CD1c-positive myeloid dendritic cell (primary cell): Measurements from ENCODE around the gene PDCD1.

ENCODE experiments used
- DNase-seq: peaks from one replicate; pipeline ENCODE4 v3.0.0-alpha.2; 2016; ENCODE audit errors: extremely low spot score

The PDCD1 gene

DNA sequence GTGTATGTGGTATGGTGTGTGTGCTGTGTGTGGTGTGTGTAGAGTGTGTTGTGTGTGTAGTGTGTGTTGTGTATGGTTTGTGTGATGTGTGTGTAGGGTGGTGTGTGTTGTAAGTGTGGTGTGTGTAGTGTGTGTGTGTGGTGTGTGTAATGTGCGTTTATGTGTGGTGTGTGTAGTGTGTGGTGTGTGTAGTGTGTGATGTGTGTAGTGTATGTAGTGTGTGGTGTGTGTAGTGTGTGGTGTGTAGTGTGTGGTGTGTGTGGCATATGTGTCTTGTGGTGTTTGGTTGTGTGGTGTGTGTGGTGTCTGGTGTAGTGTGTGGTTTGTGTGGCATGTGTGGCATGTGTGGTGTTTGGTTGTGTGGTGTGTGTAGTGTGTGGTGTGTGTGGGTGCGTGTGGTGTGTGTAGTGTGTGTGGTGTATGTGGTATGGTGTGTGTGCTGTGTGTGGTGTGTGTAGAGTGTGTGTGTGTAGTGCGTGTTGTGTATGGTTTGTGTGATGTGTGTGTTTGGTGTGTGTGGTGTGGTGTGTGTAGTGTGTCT, 6.8 kb upstream of the PDCD1 start:
- no peak for DNase-seq

DNA sequence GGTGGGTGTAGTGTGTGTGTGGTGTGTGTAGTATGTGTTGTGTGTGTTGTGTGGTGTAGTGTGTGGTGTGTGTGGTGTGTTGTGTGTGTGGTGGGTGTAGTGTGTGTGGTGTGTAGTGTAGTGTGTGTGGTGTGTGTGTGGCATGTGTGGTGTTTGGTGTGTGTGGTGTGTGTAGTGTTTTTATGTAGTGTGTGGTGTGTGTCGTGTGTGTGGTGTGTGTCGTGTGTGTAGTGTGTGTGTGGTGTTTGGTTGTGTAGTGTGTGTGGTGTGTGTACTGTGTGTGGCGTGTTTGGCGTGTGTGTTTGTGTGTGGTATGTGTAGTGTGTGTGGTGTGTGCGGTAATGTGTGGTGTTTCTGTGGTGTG, 6.1 kb upstream of the PDCD1 start:
- no peak for DNase-seq

DNA sequence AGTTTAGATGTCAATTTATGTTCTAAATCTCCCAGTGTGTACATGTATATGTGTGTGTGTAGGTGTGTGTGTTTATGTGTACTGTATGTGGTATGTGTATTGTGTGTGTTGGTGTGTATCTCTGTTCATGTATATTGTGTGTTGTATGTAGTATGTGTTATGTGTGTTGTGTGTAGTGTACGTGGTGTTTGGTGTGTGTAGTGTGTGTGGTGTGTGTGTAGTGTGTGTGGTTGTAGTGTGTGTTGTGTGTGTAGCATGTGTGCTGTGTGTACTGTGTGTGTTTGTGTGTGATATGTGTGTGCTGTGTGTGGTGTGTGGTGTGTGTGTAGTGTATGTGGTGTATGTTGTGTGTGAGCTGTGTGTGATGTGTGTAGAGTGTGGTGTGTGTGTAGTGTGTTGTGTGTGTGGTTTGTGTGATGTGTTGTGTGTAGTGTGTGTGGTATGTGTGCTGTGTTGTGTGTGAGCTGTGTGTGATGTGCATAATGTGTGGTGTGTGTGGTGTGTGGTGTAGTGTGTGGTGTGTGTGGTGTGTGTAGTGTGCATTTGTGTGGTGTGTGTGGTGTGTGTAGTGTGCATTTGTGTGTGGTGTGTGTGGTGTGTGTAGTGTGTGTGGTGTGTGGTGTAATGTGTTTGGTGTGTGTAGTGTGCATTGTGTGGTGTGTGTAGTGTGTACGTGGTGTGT, 5.6 kb upstream of the PDCD1 start:
- DNase-seq, result no peak

DNA sequence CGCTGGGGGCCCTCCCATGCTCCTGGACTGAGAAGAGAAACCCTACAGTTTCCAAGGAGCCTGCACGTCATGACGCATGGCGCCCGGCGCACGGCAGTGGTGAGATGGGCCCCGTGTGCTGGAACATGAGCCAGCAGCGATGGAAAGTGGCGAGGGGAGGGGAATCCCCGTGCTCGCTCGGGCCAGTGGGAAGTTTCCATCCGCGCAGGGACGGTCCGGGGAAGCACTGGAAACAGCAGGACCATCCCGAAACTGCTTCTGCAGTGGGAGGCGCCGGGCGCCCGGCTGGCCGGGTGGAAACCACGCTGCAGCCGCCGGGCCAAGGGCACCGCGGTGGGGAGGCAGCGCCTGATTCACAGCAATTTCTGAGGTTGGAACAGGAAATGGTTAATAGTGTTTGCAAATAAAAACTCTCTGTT, 4.9 kb upstream of the PDCD1 start:
- peak; percentile 61 for DNase-seq

DNA sequence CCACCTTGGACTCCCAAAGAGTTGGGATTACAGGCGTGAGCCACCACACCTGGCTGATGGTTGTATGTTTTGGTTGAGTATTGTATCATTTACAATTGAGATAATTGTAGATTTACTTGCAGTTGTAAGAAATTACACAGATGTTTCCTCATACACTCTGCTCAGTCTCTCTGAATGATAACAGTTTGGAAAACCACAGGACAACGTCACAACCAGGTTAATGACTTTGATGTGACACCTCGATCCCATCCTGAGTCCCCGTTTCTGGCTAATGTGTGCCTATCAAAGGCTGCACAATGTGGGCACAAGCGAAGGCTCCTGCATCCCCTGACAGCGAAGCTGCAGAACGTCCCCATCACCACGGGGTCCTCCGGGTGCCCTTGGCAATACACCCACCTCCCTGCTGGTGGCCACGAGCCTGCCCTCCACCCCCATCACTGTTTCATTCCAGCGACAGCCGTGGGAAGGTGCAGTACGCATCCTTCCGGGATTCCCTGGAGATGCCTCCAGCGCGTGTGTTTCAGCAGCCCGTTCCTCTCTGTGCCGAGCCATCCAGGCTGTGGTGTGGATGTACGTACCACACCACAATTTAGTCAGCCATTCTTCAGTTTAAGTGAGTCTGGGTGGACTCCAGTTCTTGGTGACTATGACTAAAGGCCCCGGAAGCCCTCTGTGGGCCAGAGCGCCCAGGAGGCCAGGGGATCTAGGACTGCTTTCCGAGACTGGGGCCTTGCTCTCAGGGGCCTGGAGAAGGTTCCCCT, 4.3 kb upstream of the PDCD1 start:
- no peak for DNase-seq

DNA sequence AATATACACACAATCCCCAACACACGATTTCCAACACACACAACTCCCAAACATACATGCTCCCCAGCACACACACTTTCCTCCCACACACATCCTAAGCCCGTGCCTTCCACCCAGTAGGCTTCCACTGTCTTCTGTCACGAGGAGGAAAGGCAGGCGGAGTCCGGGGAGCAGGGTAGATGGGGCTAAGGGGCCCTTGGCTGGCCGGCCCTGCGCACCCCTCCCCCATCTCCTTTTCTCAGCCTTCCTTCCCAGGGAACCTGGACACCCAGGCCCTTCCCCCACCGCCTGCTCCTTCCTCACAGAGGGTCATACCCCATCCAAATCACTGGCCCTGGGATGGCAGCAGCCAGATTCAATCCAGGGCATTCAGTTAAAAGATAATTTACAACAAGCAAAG, 3.4 kb upstream of the PDCD1 start:
- no peak for DNase-seq

DNA sequence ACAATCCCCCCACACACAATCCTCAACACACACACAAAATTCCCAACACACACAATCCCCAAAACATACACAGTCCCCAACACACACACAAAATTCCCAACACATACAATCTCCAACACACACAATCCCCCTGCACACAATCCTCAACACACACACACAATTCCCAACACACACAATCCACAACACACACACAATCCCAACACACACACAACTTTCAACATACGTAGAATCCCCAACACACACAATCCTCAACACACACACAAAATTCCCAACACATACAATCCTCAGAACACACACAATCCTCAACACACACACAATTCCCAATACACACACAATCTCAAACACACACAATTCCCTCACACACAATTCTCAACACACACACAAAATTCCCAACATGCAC, 2.6 kb upstream of the PDCD1 start:
- no peak for DNase-seq

DNA sequence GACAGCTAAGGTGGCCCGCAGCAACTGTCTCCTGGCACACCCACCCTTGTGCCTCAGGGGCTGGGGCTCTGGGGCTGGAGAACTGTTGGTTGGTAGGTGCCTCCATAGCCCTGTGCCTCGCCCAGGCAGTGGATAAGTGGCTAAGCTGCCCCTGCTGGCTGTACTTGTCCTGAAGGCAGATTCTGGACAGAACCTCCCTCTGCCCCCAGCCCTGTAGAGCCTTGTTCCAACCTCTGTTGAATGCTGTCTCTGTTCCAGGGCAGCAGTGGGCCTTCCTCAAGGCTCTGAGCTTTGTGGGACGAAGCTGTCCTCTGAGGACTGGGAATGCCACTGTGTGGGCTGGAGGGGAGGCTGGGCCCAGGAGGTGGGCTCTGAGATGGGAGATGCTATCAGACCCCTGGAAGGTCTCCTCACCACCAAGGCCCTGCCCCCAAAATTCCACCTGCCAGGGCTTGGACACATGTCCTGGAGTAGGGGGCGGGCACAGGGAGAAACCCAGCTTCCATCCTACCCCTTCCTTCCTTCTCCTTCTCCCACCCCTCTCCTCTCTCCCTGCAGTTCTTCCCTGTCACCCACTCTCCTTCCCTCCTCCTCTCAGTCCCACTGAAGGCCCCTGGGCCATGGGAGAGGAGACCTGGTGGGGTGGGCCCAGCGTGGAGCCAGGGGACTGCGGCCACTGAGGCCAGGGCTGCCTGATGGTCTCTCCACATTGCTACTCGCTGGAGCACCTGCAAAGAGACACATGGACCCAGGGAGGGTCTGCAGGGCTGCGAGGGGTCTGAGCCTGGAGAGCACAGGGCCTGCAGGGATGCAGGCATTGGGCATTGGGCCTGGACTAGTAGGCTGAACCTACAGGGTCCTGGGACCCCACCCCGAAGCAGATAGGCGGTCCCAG, 1.7 kb upstream of the PDCD1 start:
- DNase-seq, result no peak

DNA sequence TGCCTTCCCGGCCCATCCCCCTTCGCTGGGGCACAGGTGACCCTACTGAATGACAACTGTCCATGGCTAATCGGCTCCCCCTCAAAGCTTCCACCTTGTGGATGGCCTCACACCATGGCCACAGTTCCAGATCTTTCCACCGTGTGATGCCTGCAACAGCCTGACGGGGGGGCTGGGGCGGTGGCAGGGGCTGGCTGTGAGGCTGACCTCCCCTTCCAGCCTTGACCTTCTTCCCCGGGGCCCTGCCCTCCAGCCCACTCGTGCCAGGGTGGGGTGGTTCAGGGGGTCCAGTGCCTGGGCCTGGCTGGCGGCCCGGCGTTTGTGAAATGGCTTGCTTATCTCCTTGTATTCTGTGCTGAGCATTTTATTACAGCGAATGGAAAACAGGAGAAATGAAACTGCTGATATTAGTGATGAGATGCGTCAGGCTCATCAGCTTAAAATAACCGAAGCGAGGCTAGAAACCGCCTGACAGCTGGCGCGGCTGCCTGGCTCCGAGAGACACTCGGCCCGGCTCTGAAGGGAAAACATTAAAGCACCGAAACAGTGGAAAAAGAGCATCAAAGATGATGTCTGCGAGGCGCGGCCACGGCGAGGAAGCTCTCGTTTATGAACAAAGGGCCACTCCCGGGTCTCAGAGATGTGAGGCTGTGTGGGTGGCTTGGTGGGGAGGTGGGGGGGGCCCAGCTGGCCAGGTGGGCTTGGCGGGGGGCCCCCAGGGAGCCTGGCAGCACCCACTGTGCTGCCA, 916 bp upstream of the PDCD1 start:
- peak; percentile 66 for DNase-seq

DNA sequence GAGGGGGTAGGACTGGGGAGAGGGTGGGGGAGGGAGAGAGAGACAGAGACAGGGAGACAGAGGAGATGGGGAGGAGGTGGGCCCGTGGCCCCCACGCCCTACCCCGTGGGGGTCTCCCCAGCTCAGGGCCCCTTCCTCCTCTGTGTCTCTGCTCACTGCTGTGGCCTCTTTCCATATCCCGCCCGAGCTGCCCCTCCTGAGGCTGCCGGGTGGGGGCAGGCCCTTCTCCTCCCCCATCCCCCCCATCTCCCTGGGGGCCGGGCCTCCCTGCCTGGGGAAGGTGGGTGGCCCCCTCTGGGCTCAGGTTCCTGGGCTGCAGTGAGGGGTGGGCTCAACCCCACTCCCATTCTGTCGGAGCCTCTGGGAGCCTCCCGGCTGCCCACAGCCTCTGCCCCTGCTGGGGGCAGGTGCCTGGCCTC, 332 bp upstream of the PDCD1 start:
- DNase-seq, result no peak

DNA sequence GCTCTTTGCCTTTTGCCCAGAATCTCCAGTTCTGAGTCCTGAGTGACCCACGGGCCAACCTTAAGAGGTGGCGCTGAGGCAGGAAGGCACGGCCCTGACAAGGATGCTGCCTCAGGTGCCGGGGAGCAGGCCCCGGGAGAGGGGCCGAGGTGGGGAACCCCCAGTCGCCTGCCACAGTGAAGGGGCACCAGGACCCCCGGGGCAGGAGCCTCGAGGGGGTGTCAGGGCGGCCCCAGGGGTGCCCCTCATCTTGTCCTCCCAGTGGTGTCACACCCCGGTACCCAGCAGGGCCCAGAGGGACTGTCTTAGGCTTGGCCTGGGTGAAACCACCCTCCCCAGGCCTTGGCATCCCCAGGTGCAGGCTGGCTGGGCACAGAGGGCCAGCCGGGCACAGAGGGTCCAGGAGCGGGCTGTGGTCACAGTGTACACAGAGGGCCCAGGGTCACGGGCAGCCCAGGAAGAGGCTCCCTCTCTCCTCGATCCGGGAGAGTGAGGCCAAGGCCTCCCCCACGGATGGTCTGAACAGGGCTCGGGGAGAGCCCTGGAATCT, 1.0 kb downstream of the PDCD1 start:
- no peak for DNase-seq

DNA sequence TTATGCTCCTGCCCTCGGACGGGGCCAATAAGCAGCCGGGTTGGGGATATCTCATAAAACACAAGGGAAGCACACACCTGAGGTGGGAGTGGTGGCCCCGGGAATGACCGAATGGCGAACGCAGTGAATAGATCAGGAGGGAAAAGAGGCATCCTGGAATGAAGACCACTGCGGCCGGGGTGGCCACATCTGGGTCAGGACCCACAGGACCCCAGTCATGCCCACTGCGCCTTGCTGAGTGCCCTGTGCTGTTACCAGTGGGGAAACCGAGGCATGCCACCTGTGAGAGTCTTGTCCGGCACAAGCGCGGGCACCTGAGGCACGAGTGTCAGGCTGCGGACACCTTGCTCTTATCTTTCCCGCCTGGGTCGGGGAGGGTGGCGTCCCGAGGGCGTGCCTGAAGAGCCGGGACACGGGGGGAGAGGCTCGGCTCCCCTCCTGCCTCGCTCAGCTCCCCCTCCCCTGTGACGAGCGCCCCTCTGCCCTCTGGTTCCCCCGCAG, 1.6 kb downstream of the PDCD1 start:
- DNase-seq, result no peak

DNA sequence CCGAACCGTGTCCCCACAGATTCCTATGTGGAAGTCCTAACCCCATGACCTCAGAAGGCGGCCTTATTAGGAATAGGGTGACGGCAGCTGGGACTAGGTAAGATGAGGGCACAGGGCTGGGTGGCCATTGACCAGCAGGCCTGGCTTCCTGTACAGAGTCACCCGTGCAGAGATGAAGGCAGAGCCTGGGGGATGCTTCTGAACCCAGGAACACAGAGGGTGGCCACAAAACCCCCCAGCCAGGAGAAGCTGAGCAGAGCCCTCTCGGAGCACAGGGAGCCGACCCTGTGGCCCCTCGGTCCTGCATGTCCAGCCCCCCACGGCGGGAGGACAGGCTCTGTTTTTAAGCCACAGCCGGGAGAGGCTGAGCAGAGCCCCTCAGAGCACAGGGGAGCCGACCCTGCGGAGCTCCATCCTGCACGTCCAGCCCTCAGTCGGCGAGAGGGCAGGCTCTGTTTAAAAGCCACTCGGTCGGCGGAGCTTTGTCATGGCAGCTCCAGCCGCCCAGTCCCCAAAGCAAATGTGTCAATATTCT, 2.7 kb downstream of the PDCD1 start:
- DNase-seq, result no peak

DNA sequence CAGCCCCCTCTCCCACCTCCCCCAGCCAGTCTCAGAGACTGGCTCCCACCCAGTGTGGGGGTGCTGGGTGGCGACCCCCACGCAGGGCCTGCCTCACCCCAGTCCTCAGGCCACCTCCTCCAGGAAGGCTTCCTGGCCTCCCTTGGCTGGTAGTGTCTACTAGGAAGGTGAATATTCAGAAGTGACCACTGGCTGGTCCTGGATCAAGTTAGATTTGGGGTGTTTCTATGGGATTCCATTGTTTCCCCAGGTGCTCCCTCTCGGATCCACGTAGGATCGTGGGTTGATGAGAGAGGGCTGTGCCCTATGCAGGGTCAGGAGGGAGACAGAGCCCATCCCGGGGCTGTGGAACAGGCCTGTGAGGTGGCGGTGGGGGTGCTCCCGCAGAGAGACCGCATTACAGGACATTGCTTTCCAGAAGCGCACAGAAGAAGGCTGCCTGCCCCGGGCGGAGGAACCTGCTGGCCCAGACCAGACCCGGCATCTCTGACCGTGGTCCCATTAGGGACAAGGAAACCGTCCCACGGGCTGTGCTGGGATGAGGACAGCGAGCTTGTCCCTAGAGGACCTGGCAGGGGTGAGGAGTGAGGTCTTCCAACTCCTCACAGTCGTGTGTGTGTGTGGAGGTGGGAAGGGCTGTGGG, 3.3 kb downstream of the PDCD1 start:
- no peak for DNase-seq

DNA sequence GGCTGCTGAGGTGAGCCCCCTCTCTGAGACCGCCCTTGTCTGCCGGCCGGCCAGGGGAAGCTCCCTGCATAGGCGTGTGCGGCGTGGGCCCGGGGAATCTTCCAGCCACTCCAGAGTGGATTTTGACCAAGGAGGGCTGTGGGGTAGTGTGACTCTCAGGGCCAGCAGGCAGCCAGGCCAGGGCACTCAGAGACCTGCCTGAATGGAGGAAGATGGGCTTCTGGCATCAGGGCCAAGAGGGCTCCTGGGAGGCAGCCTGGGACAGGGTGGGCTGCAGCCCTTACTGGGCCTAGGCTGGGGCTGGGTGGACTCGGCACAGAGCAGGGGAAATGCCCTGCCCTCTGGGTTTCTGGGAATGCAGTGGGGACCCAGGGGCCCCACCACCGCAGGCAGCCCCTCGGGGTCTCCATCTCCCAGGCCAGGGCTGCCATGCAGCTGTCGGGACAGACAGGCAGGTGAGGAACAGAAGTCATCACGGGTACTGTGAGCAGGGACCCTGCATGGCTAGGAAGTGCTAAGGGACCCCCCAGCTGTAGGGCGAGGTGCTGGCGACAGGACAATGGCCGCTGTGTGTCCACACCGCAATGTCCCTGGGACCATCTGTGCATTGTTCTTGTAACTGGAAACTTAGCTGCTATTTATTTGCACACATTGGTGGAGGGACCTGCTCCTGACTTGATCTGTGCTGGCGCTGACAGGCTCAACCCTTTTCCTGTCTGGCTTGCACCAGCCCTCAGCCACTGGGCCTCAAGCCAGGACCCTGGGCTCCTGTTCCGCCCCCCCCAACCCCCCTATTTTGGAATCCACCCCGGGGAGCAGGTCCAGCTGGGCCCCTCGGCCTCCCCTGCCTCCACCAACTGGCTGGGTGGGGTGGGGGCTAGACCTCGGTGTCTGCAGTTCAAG, 4.1 kb downstream of the PDCD1 start:
- DNase-seq, result no peak

DNA sequence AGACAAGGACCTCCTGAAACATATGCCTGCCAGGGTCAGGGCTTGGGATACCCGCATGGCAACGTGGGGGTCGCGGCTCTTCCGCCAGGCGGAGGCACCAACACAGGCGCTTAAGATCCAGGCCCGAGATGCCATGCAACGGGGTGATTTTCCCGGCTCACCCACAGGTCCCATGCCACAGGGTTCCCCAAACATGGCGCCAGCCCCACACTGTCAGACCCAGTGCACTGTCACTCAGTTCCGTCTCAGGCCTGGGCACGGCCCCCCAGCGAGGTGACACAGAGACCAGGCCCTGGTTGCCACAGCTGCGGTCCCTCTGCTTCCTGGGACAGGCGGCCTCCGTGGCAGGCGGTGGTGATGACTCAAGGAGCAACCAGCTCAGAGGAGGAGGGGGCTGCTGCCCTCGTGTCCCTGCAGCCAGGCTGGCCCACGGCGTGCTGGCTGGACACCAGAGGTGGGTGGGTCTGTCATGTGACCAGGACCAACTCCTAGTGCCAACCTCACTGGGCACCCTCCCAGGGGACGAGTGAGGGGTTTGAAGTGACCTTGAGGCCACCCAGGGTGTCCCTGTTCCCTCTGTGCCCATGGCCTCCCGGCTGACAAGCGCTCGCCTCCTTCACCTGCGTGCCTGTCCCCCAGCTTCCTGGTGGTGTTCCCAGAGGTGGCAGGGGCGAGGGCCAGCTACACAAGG, 4.9 kb downstream of the PDCD1 start:
- peak; percentile 63 for DNase-seq

DNA sequence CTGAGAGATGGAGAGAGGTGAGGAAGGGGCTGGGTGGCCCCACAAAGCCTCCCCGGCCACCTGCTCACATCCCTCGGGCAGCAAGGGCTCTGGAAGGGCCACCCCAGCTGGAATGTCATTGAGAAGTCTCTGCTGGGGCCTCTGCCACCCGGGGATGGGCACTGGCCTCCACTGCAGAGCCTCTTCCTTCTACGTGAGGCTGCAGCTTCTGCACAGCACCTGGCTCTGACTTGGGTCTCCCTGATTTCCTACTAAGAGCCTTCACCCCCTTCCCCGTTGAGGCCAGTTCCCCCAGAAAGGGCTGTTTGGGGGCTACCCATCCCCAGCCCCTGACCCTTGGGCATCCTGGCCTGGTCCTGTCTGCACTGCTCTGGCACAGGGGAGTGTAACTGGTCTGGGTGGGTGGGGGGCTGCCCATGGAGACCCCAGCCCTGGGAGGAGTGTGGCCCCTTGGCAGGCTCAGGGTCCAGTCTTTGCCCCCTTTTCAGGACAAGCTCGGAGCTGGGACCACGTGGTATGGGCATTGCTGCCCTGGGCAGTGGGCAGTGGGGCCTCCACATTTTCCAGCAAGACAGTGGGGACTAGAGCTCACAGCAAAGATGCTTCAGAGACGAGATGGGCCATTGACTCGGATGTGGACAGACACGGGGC, 5.6 kb downstream of the PDCD1 start:
- no peak for DNase-seq
